Upper lobe of left lung (tissue), 4 donors: ENCODE measurements around the gene ITGAL.

Experiments
- CTCF ChIP-seq, 6 experiments: fragments of 450-650 bp in 4 of 6; fragments of 200-600 bp in 2 of 6; sonication (generic) in 2 of 6; IDR thresholded peaks; one replicate each; pipeline ENCODE4 v1.5.1; 2016 to 2019; ENCODE audit warnings: antibody characterized with exemption in 6 of 6
- EP300 ChIP-seq, 4 donors: sonication (generic); formaldehyde crosslinking; IDR thresholded peaks; one replicate each; pipeline ENCODE4 v1.5.1; 2017; ENCODE audit warnings: antibody characterized with exemption in 4 of 4, control low read depth in 2 of 4
- POLR2A ChIP-seq, 4 donors: fragments of 450-650 bp; IDR thresholded peaks; one replicate each; pipeline ENCODE4 v1.5.1; 2016 to 2017; ENCODE audit warnings: antibody characterized with exemption in 4 of 4, mild to moderate bottlenecking in 2 of 4
- POLR2AphosphoS5 ChIP-seq, 2 donors: sonication (generic); formaldehyde crosslinking; IDR thresholded peaks; one replicate each; pipeline ENCODE4 v1.5.1; 2017; ENCODE audit warnings: antibody characterized with exemption in 2 of 2

DNA sequence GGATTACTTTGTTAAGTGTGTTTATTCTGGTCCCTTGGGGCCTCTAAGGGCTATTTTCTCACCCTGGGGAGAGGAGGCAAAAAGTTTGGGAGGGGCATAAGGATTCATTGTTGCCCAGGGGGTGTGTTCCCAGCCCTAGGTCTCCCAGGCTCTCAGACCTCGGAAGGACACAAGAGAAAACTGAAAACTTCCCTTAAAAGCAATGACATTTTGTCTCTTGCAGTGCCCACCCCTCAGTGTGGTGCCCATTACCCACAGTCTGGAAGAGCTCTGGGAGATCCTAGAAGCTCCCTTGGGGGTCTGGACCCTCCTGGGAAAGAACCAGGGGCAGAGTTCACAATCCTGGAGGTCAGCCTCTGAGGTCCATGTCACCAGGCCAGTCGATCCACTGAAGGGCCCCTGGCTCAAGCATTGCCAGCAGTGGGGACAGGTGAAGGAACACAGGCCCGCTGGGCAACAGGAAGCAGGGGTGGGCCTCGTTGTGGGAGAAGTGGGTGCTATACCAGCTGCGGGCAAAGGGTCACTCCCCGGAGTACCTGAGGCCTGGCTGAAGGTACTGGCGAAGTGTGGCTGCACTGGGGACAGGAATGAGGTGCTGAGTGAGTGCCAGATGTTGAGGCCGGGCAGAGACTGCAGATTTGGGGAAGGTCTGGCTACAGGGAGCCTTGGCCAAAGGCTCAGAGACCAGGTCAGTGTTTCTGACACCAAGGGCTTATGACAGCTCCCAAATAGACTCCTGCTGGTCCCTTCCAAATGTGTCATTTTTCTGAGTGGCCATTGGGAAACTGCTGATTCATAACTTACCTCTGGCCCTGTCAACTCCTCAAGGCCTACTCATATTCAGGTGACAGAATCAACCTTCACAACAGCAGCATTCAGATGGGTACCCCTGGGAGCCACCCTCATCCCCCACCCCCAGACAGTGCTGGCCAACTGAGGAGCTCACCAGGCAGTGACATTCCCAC lies 66.7 kb downstream of the ITGAL start:
- no peak for TF ChIP-seq CTCF (IDR thresholded peaks at IDR 0.05)
- TF ChIP-seq EP300 (IDR thresholded peaks at IDR 0.05), result no peak
- TF ChIP-seq POLR2AphosphoS5 (IDR thresholded peaks at IDR 0.05), result no peak
- no peak for TF ChIP-seq POLR2A (IDR thresholded peaks at IDR 0.05)
